Measurements from ENCODE around the gene TIMM23B.
"Not testable (repeated sequence)": the region's sequence is repeated elsewhere in the genome, so short reads cannot be mapped to it uniquely, and the experiment has no call there.

DNA sequence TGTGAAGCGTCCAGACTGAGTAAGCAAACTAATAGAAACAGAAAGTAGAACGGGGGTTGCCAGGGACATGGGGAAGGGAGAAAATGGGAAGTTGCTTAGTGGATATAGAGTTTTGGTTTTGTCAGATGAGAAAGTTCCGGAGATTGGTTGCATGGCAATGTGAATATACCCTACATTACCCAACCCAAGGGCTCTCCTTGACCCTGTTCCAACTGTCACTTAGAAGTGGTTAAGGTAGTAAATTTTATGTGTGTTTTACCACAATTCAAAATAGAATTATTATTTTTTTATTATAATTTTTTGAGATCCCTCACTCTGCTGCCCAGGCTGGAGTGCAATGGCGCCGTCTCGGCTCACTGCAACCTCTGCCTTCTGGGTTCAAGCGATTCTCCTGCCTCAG lies 72.2 kb downstream of the TIMM23B start:
- TF ChIP-seq YY1 (IDR thresholded peaks at IDR 0.05; ENCODE audit: insufficient read depth, insufficient read length); SUZ12 (IDR thresholded peaks at IDR 0.05; ENCODE audit: extremely low read depth, insufficient read depth, insufficient read length): not testable (repeated sequence)

Data from NT2/D1 (cell line).